GM23338 (cell line): ENCODE data around the gene FOXP2. TPM values are rescaled to one million over a fixed set of nuclear protein-coding genes. Genes with fewer than 3 reads are reported as not detected.

Experiments
- ATAC-seq: fragments of 200-7000 bp; cut with Tn5 transposase; 3 replicates; pipeline ENCODE4 v1.9.1; 2020
- DNase-seq: peaks from one replicate; pipeline ENCODE4 v3.0.0-alpha.2; 2015; ENCODE audit warnings: low spot score
- H2AFZ ChIP-seq: fragments of 200-600 bp; sonication (generic); 2 replicates; pipeline ENCODE4 v1.8.0; 2016; ENCODE audit warnings: antibody characterized with exemption, mild to moderate bottlenecking, moderate library complexity
- H3F3A ChIP-seq: fragments of 200-600 bp; sonication (generic); replicated peaks from 2 replicates; pipeline ENCODE4 v1.8.0; 2017; ENCODE audit warnings: antibody characterized with exemption, mixed run types, low read depth
- H3K27ac ChIP-seq: fragments of 200-600 bp; sonication (generic); 2 replicates; pipeline ENCODE4 v1.6.1; 2016; ENCODE audit warnings: low read depth
- H3K27me3 ChIP-seq: fragments of 200-600 bp; sonication (generic); 2 replicates; pipeline ENCODE4 v1.8.0; 2016; ENCODE audit warnings: mild to moderate bottlenecking, mixed run types, moderate library complexity; ENCODE audit not compliant: insufficient read depth
- H3K36me3 ChIP-seq: fragments of 200-600 bp; sonication (generic); 2 replicates; pipeline ENCODE4 v1.8.0; 2016; ENCODE audit warnings: mild to moderate bottlenecking; ENCODE audit not compliant: insufficient read depth
- H3K4me1 ChIP-seq: fragments of 200-600 bp; sonication (generic); 2 replicates; pipeline ENCODE4 v1.8.0; 2016; ENCODE audit warnings: mild to moderate bottlenecking, moderate library complexity; ENCODE audit not compliant: insufficient read depth
- H3K4me2 ChIP-seq: fragments of 200-600 bp; sonication (generic); 2 replicates; pipeline ENCODE4 v1.7.1; 2017; ENCODE audit warnings: mixed run types
- H3K4me3 ChIP-seq: fragments of 200-600 bp; sonication (generic); 2 replicates; pipeline ENCODE4 v1.6.1; 2016; ENCODE audit warnings: mixed run types
- H3K79me2 ChIP-seq: fragments of 200-600 bp; sonication (generic); replicated peaks from 2 replicates; pipeline ENCODE4 v1.8.0; 2017; ENCODE audit warnings: mild to moderate bottlenecking; ENCODE audit not compliant: insufficient read depth
- H3K9me2 ChIP-seq: fragments of 200-600 bp; sonication (generic); 2 replicates; pipeline ENCODE4 v1.8.0; 2017; ENCODE audit not compliant: insufficient read depth
- H4K20me1 ChIP-seq: fragments of 200-600 bp; sonication (generic); replicated peaks from 2 replicates; pipeline ENCODE4 v1.8.0; 2017; ENCODE audit warnings: mild to moderate bottlenecking; ENCODE audit not compliant: insufficient read depth
- H3K27ac Mint-ChIP-seq: 2 replicates; pipeline ENCODE4 v1.8.0; 2020; ENCODE audit warnings: inconsistent platforms, mild to moderate bottlenecking, moderate library complexity, mixed read lengths
- H3K27me3 Mint-ChIP-seq: 3 replicates; pipeline ENCODE4 v1.8.0; 2022; ENCODE audit warnings: low read depth, mild to moderate bottlenecking, moderate library complexity, mixed read lengths, inconsistent platforms; ENCODE audit not compliant: insufficient read depth, poor library complexity
- H3K36me3 Mint-ChIP-seq: 3 replicates; pipeline ENCODE4 v1.8.0; 2021; ENCODE audit warnings: low read depth, mild to moderate bottlenecking, inconsistent platforms, moderate library complexity, mixed read lengths
- H3K4me1 Mint-ChIP-seq: 3 replicates; pipeline ENCODE4 v1.8.0; 2020; ENCODE audit warnings: mild to moderate bottlenecking, inconsistent platforms, mixed read lengths
- H3K4me3 Mint-ChIP-seq: 3 replicates; pipeline ENCODE4 v1.8.0; 2021; ENCODE audit warnings: moderate library complexity, mild to moderate bottlenecking, inconsistent platforms, mixed read lengths
- H3K9me3 Mint-ChIP-seq: 3 replicates; pipeline ENCODE4 v1.8.0; 2020; ENCODE audit warnings: moderate library complexity, mild to moderate bottlenecking, inconsistent platforms, mixed read lengths
- CREB1 ChIP-seq: fragments of 250-450 bp; sonication (Bioruptor Pico); IDR thresholded peaks from 2 replicates; pipeline ENCODE4 v1.5.0; 2020; ENCODE audit warnings: low read depth, mild to moderate bottlenecking, moderate library complexity
- ETS1 ChIP-seq: IDR thresholded peaks from 2 replicates; pipeline ENCODE4 v1.6.1; 2016; ENCODE audit warnings: antibody characterized with exemption
- EZH2 ChIP-seq: fragments of 200-600 bp; sonication (generic); IDR thresholded peaks from one replicate; pipeline ENCODE4 v1.8.0; 2017; ENCODE audit warnings: antibody characterized with exemption, mild to moderate bottlenecking, low read depth; ENCODE audit not compliant: unreplicated experiment
- EZH2phosphoT487 ChIP-seq: fragments of 200-600 bp; sonication (generic); IDR thresholded peaks from one replicate; pipeline ENCODE4 v1.8.1; 2018; ENCODE audit warnings: antibody characterized with exemption; ENCODE audit not compliant: unreplicated experiment
- JUNB ChIP-seq: IDR thresholded peaks from one replicate; pipeline ENCODE4 v1.6.1; 2016; ENCODE audit warnings: antibody characterized with exemption; ENCODE audit not compliant: unreplicated experiment
- NANOG ChIP-seq: IDR thresholded peaks from 2 replicates; pipeline ENCODE4 v1.6.1; 2016; ENCODE audit warnings: antibody characterized with exemption, borderline replicate concordance
- POLR2AphosphoS5 ChIP-seq: IDR thresholded peaks from 2 replicates; pipeline ENCODE4 v1.6.1; 2016; ENCODE audit warnings: antibody characterized with exemption, low read depth
- STAT1 ChIP-seq: IDR thresholded peaks from one replicate; pipeline ENCODE4 v1.6.1; 2016; ENCODE audit warnings: antibody characterized with exemption; ENCODE audit not compliant: unreplicated experiment
- ZNF114 ChIP-seq: fragments of 250-450 bp; sonication (Bioruptor Pico); IDR thresholded peaks from 2 replicates; pipeline ENCODE4 v1.5.0; 2020; ENCODE audit warnings: mild to moderate bottlenecking, moderate library complexity
- ZNF331 ChIP-seq: fragments of 250-450 bp; sonication (Bioruptor Pico); IDR thresholded peaks from 2 replicates; pipeline ENCODE4 v1.5.0; 2020; ENCODE audit warnings: low read depth, mild to moderate bottlenecking, moderate library complexity
- ZNF462 ChIP-seq: fragments of 250-450 bp; sonication (Bioruptor Pico); IDR thresholded peaks from 2 replicates; pipeline ENCODE4 v1.5.0; 2020; ENCODE audit warnings: mild to moderate bottlenecking, moderate library complexity
- polyA plus RNA-seq: library from polyadenylated mRNA; unstranded; fragments of >200 nt; fragmentation: Nextera tagmentation; extraction: Ambion mirVana; gene quantifications from 2 replicates; pipeline ENCODE4 v1.2.1, GENCODE V29; 2016
- total RNA-seq: library from RNA; depleted of rRNA; stranded (reverse); fragments of >200 nt; shearing (Covaris generic); gene quantifications from 2 replicates; pipeline ENCODE4 v1.2.3, GENCODE V29; 2014

FOXP2 gene
- total and polyA plus RNA-seq, 2 experiments from 2014 or later = 0.03 to 0.24 TPM

GRCh38 chr7:114468844-114469243 lies 54.2 kb downstream of the FOXP2 start:
- Mint-ChIP-seq H3K4me3 (no peak overlapping the region), H3K27ac (no peak overlapping the region), H3K9me3 (no peaks in the 10 kb centered on the region), H3K4me1 (peaks cover 8% of the 10 kb centered on the region; the same call in 2 of the 3 replicates), H3K27me3 (no peaks in the 10 kb centered on the region), H3K36me3 (no peaks in the 10 kb centered on the region)
- H3K27ac ChIP-seq = no peak overlapping the region
- no peak overlapping the region for H2AFZ ChIP-seq
- no peaks in the 10 kb centered on the region for H3K36me3 ChIP-seq
- H3K27me3 ChIP-seq = no peaks in the 10 kb centered on the region
- H3K4me2 ChIP-seq = no peak overlapping the region
- H3F3A ChIP-seq = no peaks in the 10 kb centered on the region
- no peaks in the 10 kb centered on the region; the same call in 1 of the 2 replicates for H3K4me1 ChIP-seq
- TF ChIP-seq EZH2 (no peak), CREB1 (CRISPR knock-in tag) (no peak), POLR2AphosphoS5 (no peak), ZNF331 (CRISPR knock-in tag) (no peak), NANOG (no peak), ZNF114 (CRISPR knock-in tag) (no peak), ZNF462 (CRISPR knock-in tag) (no peak), ETS1 (no peak), STAT1 (no peak), JUNB (no peak), EZH2phosphoT487 (no peak)
- DNase-seq = no peak
- no peaks in the 10 kb centered on the region for H3K79me2 ChIP-seq
- ATAC-seq = no peak
- H4K20me1 ChIP-seq = no peaks in the 10 kb centered on the region
- H3K4me3 ChIP-seq = no peak overlapping the region
- no peaks in the 10 kb centered on the region for H3K9me2 ChIP-seq
